Stimulated activated naive B cell treated with anti-CD40 and anti-IgM and Interleukin-4, amounts not matched to agents 10 μg/mL and 1 μg/mL and 100 μg/mL, for 72 hours (primary cell): ENCODE measurements around the gene CBX4.

ENCODE experiments used
- ATAC-seq, 2 donors: fragments of 150-1000 bp; cut with Tn5 transposase; replicated peaks; 2 replicates each; pipeline ENCODE4 v1.10.0; 2021; ENCODE audit warnings: moderate library complexity in 1 of 2
- DNase-seq: peaks from one replicate; pipeline ENCODE4 v3.0.0; 2021
- H3K27ac Mint-ChIP-seq: one replicate; pipeline ENCODE4 v1.8.0; 2022; ENCODE audit warnings: mild to moderate bottlenecking, mixed read lengths
- H3K27me3 Mint-ChIP-seq, 2 donors: one replicate each; pipeline ENCODE4 v1.8.0; 2022; ENCODE audit warnings: mixed read lengths in 2 of 2
- H3K36me3 Mint-ChIP-seq, 2 donors: one replicate each; pipeline ENCODE4 v1.8.0; 2022; ENCODE audit warnings: mixed read lengths in 2 of 2, mild to moderate bottlenecking in 1 of 2
- H3K4me1 Mint-ChIP-seq, 2 donors: one replicate each; pipeline ENCODE4 v1.8.0; 2022; ENCODE audit warnings: mixed read lengths in 2 of 2, mild to moderate bottlenecking in 1 of 2
- H3K4me3 Mint-ChIP-seq, 2 donors: one replicate each; pipeline ENCODE4 v1.8.0; 2022; ENCODE audit warnings: mild to moderate bottlenecking in 2 of 2, mixed read lengths in 2 of 2, moderate library complexity in 1 of 2
- H3K9me3 Mint-ChIP-seq, 2 donors: one replicate each; pipeline ENCODE4 v1.8.0; 2022; ENCODE audit warnings: mixed read lengths in 2 of 2, mild to moderate bottlenecking in 1 of 2

The CBX4 gene

GRCh38 chr17:79794659-79795511 is 44.4 kb downstream of the CBX4 start:
- H3K9me3 Mint-ChIP-seq = peaks cover 0 to 3% of the 10 kb centered on the region in 2 donors
- H3K27me3 Mint-ChIP-seq = peaks cover 34 to 41% of the 10 kb centered on the region in 2 donors
- peaks cover 21 to 40% of the 10 kb centered on the region in 2 donors for H3K4me1 Mint-ChIP-seq
- no peak overlapping the region for H3K4me3 Mint-ChIP-seq
- no peak overlapping the region for H3K27ac Mint-ChIP-seq
- no peak for ATAC-seq
- peaks cover 9 to 13% of the 10 kb centered on the region in 2 donors for H3K36me3 Mint-ChIP-seq
- no peak for DNase-seq

DNA sequence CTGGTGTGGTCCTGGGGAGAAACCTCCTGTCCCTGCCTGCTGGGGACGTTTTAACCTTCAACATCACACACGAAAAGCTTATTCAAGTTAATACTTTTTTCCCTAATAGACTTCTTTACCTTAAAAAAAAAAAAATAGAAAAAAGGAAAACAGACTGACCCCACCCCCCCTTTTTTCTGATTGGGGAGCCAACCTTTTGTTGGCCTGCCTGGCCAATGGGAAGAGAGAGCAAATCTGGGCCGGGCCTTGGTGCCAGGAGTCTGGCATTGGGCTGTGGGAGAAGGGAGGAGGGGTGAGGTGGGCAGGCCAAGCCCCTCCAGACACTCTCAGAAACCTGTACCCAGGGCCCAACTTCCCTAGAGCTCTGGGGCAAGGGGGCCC is 45.3 kb downstream of the CBX4 start:
- H3K27me3 Mint-ChIP-seq = peaks cover 33 to 40% of the 10 kb centered on the region in 2 donors
- H3K9me3 Mint-ChIP-seq = no peaks in the 10 kb centered on the region
- peak overlapping the region; percentile 87 for H3K27ac Mint-ChIP-seq
- peaks cover 17 to 38% of the 10 kb centered on the region in 2 donors for H3K4me1 Mint-ChIP-seq
- DNase-seq = no peak
- ATAC-seq = no peak
- peaks cover 5 to 8% of the 10 kb centered on the region in 2 donors for H3K36me3 Mint-ChIP-seq
- no peak overlapping the region for H3K4me3 Mint-ChIP-seq

DNA sequence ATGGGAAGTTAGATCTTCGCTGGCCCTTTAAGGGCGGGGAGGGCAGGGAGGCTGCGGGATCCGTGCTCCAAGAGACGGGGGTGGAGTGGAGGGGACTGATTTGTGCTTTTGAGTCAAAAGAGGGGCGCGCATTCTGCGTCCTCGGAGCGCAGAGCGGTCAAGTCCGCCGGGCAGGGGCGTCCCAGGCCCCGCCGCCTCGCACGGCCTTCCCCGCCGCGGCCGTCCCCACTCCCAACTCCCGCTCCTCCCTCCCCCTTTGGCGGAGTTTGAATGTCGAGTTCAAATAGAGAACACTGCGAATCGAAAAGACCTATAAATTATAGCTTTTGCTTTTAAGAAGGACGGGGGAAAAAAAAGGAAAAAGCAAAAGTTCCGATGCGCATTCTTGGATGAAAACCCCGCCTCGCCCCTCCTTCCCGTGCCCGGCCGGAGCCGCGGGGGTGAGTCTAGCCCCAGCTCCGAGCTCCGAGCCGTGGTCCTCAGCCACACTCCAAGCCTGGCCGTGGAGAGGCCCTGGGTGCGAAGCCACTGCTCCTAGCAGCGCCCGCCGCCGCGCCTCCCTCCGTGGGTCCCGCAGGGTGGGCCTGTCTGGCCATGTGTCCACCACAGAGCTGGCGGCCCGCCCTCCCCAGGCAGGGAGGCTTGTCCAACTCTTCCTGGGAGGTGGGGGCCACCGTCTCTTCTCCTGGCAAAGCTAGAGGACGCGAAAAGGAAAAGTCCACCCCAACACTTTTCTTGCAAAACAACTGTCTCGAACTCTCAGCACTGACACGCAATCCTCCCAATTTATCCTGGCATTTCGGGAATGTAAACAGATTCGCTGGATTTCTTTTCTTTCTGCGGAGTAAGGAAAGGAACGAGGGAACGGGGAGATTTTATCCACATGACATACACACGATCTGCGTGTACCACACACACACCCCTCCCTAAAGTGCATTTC is 46.0 kb downstream of the CBX4 start:
- Mint-ChIP-seq H3K4me3 (no peak overlapping the region), H3K27me3 (peaks cover 33 to 40% of the 10 kb centered on the region in 2 donors), H3K27ac (peak overlapping the region; percentile 87), H3K9me3 (no peaks in the 10 kb centered on the region), H3K4me1 (peaks cover 13 to 32% of the 10 kb centered on the region in 2 donors), H3K36me3 (peaks cover 3 to 5% of the 10 kb centered on the region in 2 donors)
- no peak for ATAC-seq
- no peak for DNase-seq

DNA sequence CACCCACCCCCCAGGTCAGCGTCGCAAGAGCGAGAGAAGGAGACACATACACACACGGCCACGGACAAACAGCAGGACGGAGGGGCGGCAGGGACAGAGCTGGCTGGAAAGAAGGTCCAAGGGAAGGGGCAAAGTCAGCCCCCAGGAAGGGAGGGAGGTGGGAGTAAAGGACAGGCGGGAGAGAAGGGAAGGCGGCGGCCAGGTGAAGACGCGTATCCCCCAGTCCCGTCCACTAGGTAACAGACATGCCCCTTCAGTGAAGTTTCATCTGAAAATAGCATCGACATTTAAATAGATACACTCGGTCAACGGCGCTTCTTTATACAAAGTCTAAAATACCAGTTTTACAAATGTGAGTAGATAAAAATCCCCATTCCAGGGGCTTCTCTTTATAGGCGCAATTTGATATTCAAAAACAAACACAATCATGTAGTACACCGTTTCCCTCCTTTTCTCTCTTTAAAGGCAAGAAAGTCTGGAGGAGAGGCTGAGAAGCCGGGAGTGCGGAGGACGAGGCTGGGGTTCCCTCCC is 46.8 kb downstream of the CBX4 start:
- no peaks in the 10 kb centered on the region for H3K9me3 Mint-ChIP-seq
- peaks cover 3 to 5% of the 10 kb centered on the region in 2 donors for H3K36me3 Mint-ChIP-seq
- no peak overlapping the region for H3K27ac Mint-ChIP-seq
- ATAC-seq (no peak), DNase-seq (no peak)
- no peak overlapping the region for H3K4me3 Mint-ChIP-seq
- H3K4me1 Mint-ChIP-seq = peaks cover 13 to 29% of the 10 kb centered on the region in 2 donors
- peaks cover 38 to 45% of the 10 kb centered on the region in 2 donors for H3K27me3 Mint-ChIP-seq

DNA sequence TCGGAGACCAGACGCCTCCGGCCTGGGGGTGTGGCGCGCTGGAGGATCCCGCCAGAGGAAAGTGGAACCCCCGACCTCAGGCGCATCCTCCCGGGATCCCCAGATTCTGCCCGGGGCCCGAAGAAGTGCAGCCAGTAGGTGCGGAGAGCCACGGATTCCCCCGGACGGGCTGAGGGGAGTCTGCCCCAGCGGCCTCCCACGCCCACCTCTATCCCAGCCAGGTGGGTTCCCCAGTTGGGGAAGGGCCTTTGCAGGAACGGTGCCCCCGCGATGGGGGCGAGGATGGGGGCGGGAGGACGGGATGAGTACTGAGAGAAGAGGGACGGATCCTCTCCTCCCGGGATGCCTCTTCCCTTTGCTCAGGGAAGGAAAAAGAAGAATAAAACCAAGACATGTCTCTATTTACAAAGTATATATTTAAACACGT is 47.5 kb downstream of the CBX4 start:
- peaks cover 3% of the 10 kb centered on the region in 2 donors for H3K36me3 Mint-ChIP-seq
- DNase-seq (no peak), ATAC-seq (no peak)
- H3K9me3 Mint-ChIP-seq = no peaks in the 10 kb centered on the region
- peaks cover 44 to 52% of the 10 kb centered on the region in 2 donors for H3K27me3 Mint-ChIP-seq
- no peak overlapping the region for H3K27ac Mint-ChIP-seq
- H3K4me3 Mint-ChIP-seq = no peak overlapping the region
- H3K4me1 Mint-ChIP-seq = peaks cover 11 to 29% of the 10 kb centered on the region in 2 donors

DNA sequence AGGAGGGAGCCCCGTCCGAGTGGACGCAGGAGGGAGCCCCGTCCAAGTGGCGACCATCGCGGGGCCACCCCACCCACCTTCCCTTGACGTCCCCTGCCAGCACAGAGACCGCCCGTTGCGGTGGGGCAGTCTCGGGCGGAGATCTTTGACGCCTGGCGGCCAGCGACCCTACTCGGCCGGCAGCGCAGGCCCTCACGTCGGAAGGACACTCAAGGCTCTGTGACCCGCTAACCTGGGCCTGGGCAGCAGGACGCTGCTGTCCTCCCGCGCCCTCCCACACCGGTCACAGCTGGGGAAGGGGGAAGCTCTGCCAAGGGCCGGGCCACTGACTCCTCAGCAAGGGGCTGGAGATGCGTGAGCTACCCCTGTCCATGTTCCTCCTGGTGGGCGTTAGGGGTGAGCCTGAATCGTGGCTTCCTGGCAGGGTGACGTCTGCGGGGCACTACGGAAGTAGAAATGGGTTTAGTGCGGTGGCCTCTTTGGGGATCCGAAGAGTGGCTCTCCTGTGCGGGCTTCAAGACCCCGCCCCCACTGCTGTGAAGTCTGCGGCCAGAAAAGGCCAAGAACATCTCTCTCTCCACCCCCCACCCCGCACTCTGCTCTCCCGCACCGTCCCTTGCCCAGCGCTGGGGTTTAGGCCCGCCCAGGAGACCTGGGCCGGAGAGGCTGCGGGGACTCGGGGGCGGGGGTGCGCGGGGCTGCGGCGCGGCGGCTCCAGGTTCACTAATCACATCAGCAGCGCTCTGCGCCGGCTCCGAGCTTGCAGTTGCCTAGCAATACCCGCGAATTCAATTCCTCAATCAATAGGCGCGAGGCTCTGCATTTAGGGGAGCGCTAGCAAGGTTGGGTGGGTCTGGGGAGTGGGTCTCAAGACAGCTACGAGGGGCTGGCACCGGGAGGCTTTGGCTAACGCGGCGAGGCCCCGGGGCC is 48.2 kb downstream of the CBX4 start:
- Mint-ChIP-seq H3K4me3 (peak overlapping the region in 1 of 2 donors; percentile 16), H3K9me3 (no peaks in the 10 kb centered on the region), H3K4me1 (peaks cover 6 to 24% of the 10 kb centered on the region in 2 donors), H3K36me3 (peaks cover 3% of the 10 kb centered on the region in 2 donors), H3K27ac (peak overlapping the region; percentile 69), H3K27me3 (peaks cover 51 to 59% of the 10 kb centered on the region in 2 donors)
- ATAC-seq (no peak), DNase-seq (no peak)

GRCh38 chr17:79789943-79790804 is 49.1 kb downstream of the CBX4 start:
- peaks cover 4 to 19% of the 10 kb centered on the region in 2 donors for H3K4me1 Mint-ChIP-seq
- H3K9me3 Mint-ChIP-seq = no peaks in the 10 kb centered on the region
- DNase-seq (no peak), ATAC-seq (no peak)
- H3K4me3 Mint-ChIP-seq = peak overlapping the region in 1 of 2 donors; percentile 25
- H3K27ac Mint-ChIP-seq = peak overlapping the region; percentile 79
- peaks cover 3% of the 10 kb centered on the region in 2 donors for H3K36me3 Mint-ChIP-seq
- H3K27me3 Mint-ChIP-seq = peaks cover 54 to 68% of the 10 kb centered on the region in 2 donors

DNA sequence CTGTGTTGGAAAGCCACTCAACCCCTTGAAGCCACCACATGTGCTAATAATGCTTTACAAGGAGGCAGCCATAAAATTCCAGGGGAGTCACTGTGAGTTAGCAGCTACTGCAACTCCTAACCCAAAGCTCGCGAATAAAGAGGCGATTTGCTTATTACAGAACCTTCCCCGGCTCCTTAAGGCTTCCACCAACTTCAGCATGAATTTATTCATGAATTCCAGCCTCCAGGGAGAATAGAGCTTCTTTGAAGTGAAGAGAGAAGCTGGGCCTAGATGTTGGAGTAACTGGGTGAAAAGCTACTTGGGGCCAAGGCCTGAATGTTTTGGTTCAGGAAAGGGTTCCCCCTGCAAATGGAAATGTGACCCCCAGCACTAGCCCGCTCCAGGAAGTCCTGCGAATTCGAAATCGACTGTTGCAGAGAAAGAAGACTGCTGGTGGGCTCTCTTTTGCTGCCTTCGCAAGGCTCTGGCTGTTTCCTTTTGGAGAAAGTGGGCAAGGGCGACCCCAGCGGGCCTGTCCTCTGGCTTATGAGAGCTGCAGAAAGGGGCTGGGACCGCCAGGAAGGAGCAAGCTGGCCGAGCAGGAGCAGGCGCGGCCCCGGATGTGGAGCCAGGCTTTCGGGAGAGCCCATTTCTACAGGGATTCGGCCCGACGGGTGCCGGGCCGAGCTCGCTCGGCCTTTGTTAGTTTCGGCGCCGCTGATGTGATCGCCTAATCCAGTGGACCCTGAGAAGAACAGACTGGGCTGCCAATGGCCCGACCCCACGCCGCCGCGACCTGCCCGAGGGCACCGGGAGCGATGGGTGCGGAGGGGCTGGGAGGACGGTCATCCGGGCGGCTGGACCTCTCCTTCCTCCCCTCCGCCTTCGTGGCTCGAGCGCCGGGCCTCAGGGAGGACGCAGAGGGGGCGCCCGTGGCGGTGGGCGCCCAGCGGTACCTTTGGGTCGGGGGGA is 50.0 kb downstream of the CBX4 start:
- H3K4me1 Mint-ChIP-seq = peaks cover 4 to 19% of the 10 kb centered on the region in 2 donors
- peaks cover 3% of the 10 kb centered on the region in 2 donors for H3K36me3 Mint-ChIP-seq
- peak overlapping the region; percentile 50 to 52 for H3K4me3 Mint-ChIP-seq
- H3K9me3 Mint-ChIP-seq = no peaks in the 10 kb centered on the region
- H3K27ac Mint-ChIP-seq = peak overlapping the region; percentile 25
- DNase-seq (no peak), ATAC-seq (no peak)
- H3K27me3 Mint-ChIP-seq = peaks cover 58 to 71% of the 10 kb centered on the region in 2 donors

GRCh38 chr17:79788455-79788854 is 50.8 kb downstream of the CBX4 start:
- Mint-ChIP-seq H3K9me3 (no peaks in the 10 kb centered on the region), H3K27ac (no peak overlapping the region), H3K4me3 (peak overlapping the region in 1 of 2 donors; percentile 10), H3K27me3 (peaks cover 54 to 79% of the 10 kb centered on the region in 2 donors), H3K4me1 (peaks cover 4 to 19% of the 10 kb centered on the region in 2 donors), H3K36me3 (no peaks in the 10 kb centered on the region)
- DNase-seq = no peak
- no peak for ATAC-seq

DNA sequence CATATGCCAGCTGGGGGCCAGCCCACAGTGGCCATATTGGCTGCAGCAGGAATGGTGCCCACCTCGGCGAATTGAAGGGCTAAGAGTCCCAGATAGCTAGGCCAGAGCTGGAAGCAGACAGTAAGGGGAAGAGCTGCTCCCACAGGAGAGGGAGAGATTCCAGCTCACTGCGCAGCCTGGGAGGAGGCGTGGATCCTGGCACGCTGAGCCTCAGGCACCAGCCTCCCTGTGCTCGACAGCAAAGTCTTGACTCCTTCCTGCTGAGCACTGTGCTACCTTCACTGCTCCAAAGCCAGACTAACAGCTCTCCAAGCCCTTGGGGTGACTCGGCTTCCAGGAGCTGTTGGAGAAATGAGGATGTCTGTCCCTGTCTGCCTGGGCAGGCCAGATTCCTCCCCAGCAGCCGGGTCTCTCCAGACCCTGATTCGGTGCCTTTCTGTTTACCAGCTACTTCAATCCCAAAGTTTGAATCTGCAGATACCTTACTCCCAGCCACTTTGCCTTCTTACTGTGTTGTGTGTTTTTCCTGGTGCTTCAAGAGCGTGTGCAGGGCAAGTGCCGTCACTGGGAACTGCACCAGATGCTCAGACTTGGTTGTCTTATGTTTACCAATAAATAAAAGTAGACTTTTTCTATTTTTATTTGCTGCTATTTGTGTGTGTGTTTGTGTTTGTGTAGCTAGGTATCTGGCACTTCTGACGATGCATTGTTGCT is 52.2 kb downstream of the CBX4 start:
- DNase-seq (no peak), ATAC-seq (no peak)
- Mint-ChIP-seq H3K36me3 (no peaks in the 10 kb centered on the region), H3K4me3 (no peak overlapping the region), H3K4me1 (peaks cover 6 to 20% of the 10 kb centered on the region in 2 donors), H3K27me3 (peaks cover 62 to 87% of the 10 kb centered on the region in 2 donors), H3K27ac (no peak overlapping the region), H3K9me3 (no peaks in the 10 kb centered on the region)
